Fibroblast of upper back skin (primary cell): ENCODE results near the gene UBN1.

Source experiments
- DNase-seq: peaks from one replicate; pipeline ENCODE4 v3.0.0-alpha.2; 2013

UBN1 gene

GRCh38 chr16:4825196-4825595 lies 22.1 kb upstream of the UBN1 start:
- DNase-seq = no peak

- no peak for DNase-seq
These were observed 20.8 kb upstream of the UBN1 start for GRCh38 chr16:4826526-4826925.

- DNase-seq = no peak
These were observed 20.3 kb upstream of the UBN1 start for GRCh38 chr16:4826980-4827379.

- no peak for DNase-seq
These were observed 18.5 kb upstream of the UBN1 start for GRCh38 chr16:4828567-4829321.

- DNase-seq = no peak
These were observed 16.9 kb upstream of the UBN1 start for GRCh38 chr16:4830408-4830807.

GRCh38 chr16:4831616-4832015 lies 15.7 kb upstream of the UBN1 start:
- no peak for DNase-seq

GRCh38 chr16:4832698-4833343 lies 14.5 kb upstream of the UBN1 start:
- no peak for DNase-seq

- no peak for DNase-seq
These were observed 13.7 kb upstream of the UBN1 start for GRCh38 chr16:4833584-4833983.

- no peak for DNase-seq
These were observed 10.6 kb upstream of the UBN1 start for GRCh38 chr16:4836727-4837126.

GRCh38 chr16:4837733-4838501 lies 9.4 kb upstream of the UBN1 start:
- DNase-seq = no peak

GRCh38 chr16:4839942-4840341 lies 7.3 kb upstream of the UBN1 start:
- no peak for DNase-seq

GRCh38 chr16:4840984-4841383 lies 6.3 kb upstream of the UBN1 start:
- no peak for DNase-seq

GRCh38 chr16:4846503-4846900 lies 779 bp upstream of the UBN1 start:
- peak; percentile 11 for DNase-seq

- DNase-seq = peak; percentile 55
These were observed 700 bp downstream of the UBN1 start for GRCh38 chr16:4847774-4848587.

- DNase-seq = no peak
These were observed 2.9 kb downstream of the UBN1 start for GRCh38 chr16:4850211-4850610.

- DNase-seq = peak; percentile 2
These were observed 5.1 kb downstream of the UBN1 start for GRCh38 chr16:4852221-4852872.

GRCh38 chr16:4855371-4855770 lies 8.1 kb downstream of the UBN1 start:
- no peak for DNase-seq

GRCh38 chr16:4855804-4856203 lies 8.5 kb downstream of the UBN1 start:
- no peak for DNase-seq

GRCh38 chr16:4859190-4859899 lies 12.1 kb downstream of the UBN1 start:
- DNase-seq = no peak

- DNase-seq = no peak
These were observed 12.6 kb downstream of the UBN1 start for GRCh38 chr16:4859900-4860255.

- DNase-seq = no peak
These were observed 13.6 kb downstream of the UBN1 start for GRCh38 chr16:4860727-4861342.
